WTC11 (cell line): Measurements from ENCODE around the gene IFT20. TPM values are rescaled to one million over a fixed set of nuclear protein-coding genes. Genes with fewer than 3 reads are reported as not detected.

Experiments
- ATAC-seq: fragments of 200-7000 bp; cut with Tn5 transposase; 2 replicates; pipeline ENCODE4 v1.10.0; 2021; ENCODE audit warnings: mild to moderate bottlenecking, moderate library complexity
- CTCF ChIA-PET: fragments of 300-600 bp; sonication (Branson Sonifier 250); formaldehyde crosslinking; loops from one replicate; lab custom pipeline; 2021; ENCODE audit warnings: antibody characterized with exemption; lab: Charles Lee
- POLR2A ChIA-PET: fragments of 350-600 bp; sonication (Branson Sonifier 250); formaldehyde crosslinking; loops from one replicate; lab custom pipeline; 2021; ENCODE audit warnings: antibody characterized with exemption; lab: Charles Lee
- DNase-seq: peaks from one replicate; pipeline ENCODE4 v3.0.0; 2021; ENCODE audit warnings: low spot score
- H3K27ac Mint-ChIP-seq: 2 replicates; pipeline ENCODE4 v1.8.0; 2021; ENCODE audit warnings: mixed read lengths
- H3K27me3 Mint-ChIP-seq: 2 replicates; pipeline ENCODE4 v1.8.0; 2021; ENCODE audit warnings: low read depth, mild to moderate bottlenecking, moderate library complexity, mixed read lengths
- H3K36me3 Mint-ChIP-seq: 2 replicates; pipeline ENCODE4 v1.8.0; 2021; ENCODE audit warnings: mixed read lengths
- H3K4me1 Mint-ChIP-seq: 2 replicates; pipeline ENCODE4 v1.8.0; 2022; ENCODE audit warnings: mixed read lengths
- H3K4me3 Mint-ChIP-seq: 2 replicates; pipeline ENCODE4 v1.8.0; 2021; ENCODE audit warnings: mild to moderate bottlenecking, moderate library complexity, mixed read lengths
- H3K9me3 Mint-ChIP-seq: 2 replicates; pipeline ENCODE4 v1.8.0; 2021; ENCODE audit warnings: mixed read lengths
- FOXP1 ChIP-seq: sonication (generic); formaldehyde crosslinking; IDR thresholded peaks from 2 replicates; pipeline ENCODE4 v1.8.0; 2022; ENCODE audit warnings: missing genetic modification reagents, mild to moderate bottlenecking, moderate library complexity, borderline replicate concordance
- FOXP4 ChIP-seq: sonication (generic); formaldehyde crosslinking; IDR thresholded peaks from 2 replicates; pipeline ENCODE4 v1.8.0; 2022; ENCODE audit warnings: mild to moderate bottlenecking, missing genetic modification reagents
- GABPB1 ChIP-seq: sonication (generic); formaldehyde crosslinking; IDR thresholded peaks from 2 replicates; pipeline ENCODE4 v1.8.1; 2023; ENCODE audit warnings: mild to moderate bottlenecking, missing genetic modification reagents
- NFYB ChIP-seq: sonication (generic); formaldehyde crosslinking; conservative IDR thresholded peaks from 2 replicates; pipeline ENCODE4 v1.8.0; 2022; ENCODE audit warnings: low read depth, missing genetic modification reagents
- NR3C1 ChIP-seq: sonication (generic); formaldehyde crosslinking; conservative IDR thresholded peaks from 2 replicates; pipeline ENCODE4 v1.8.1; 2023; ENCODE audit warnings: low read depth, mild to moderate bottlenecking, missing genetic modification reagents
- PRDM15 ChIP-seq: sonication (generic); formaldehyde crosslinking; IDR thresholded peaks from 2 replicates; pipeline ENCODE4 v1.8.0; 2022; ENCODE audit warnings: missing genetic modification reagents
- USF1 ChIP-seq: sonication (generic); formaldehyde crosslinking; IDR thresholded peaks from 2 replicates; pipeline ENCODE4 v1.8.0; 2022; ENCODE audit warnings: mild to moderate bottlenecking, missing genetic modification reagents
- ZNF219 ChIP-seq: sonication (generic); formaldehyde crosslinking; IDR thresholded peaks from 2 replicates; pipeline ENCODE4 v1.8.0; 2023; ENCODE audit warnings: missing genetic modification reagents, mild to moderate bottlenecking, borderline replicate concordance
- ZNF281 ChIP-seq: sonication (generic); formaldehyde crosslinking; IDR thresholded peaks from 2 replicates; pipeline ENCODE4 v1.8.0; 2023; ENCODE audit warnings: mild to moderate bottlenecking, missing genetic modification reagents
- ZNF532 ChIP-seq: fragments of 250-450 bp; sonication (Bioruptor Pico); IDR thresholded peaks from 2 replicates; pipeline ENCODE4 v1.9.0; 2021; ENCODE audit warnings: mild to moderate bottlenecking, borderline replicate concordance
- ZSCAN18 ChIP-seq: fragments of 250-450 bp; sonication (Bioruptor Pico); IDR thresholded peaks from 2 replicates; pipeline ENCODE4 v2.1.2; 2022; ENCODE audit warnings: mild to moderate bottlenecking, moderate library complexity
- total RNA-seq: library from RNA; stranded (reverse); gene quantifications from 3 replicates; pipeline ENCODE4 v1.2.3, GENCODE V29; 2021

Gene IFT20
- total RNA-seq, 1 experiment from 2014 or later = 17.6 TPM

GRCh38 chr17:28379814-28380801 is 44.8 kb upstream of the IFT20 start:
- H3K9me3 Mint-ChIP-seq = no peaks in the 10 kb centered on the region
- H3K27ac Mint-ChIP-seq = no peak overlapping the region
- peak; percentile 95 for TF ChIP-seq GABPB1 (CRISPR knock-in tag)
- TF ChIP-seq USF1 = no peak
- DNase-seq (no peak), ATAC-seq (no peak)
- peaks cover 2% of the 10 kb centered on the region; the same call in 1 of the 2 replicates for H3K36me3 Mint-ChIP-seq
- peaks cover 75% of the 10 kb centered on the region for H3K27me3 Mint-ChIP-seq
- ChIA-PET POLR2A (interaction anchor here (0.7 to 0.9 kb wide), 2 partner anchors 10 to 1304 kb away, joined by 7 read pairs; partner anchors contain the start of gene VTN), CTCF (interaction anchor here (0.6 to 6.9 kb wide), 5 partner anchors 25 to 164 kb away, joined by 3 to 63 read pairs (median 3); no protein-coding TSS in a partner anchor)
- H3K4me3 Mint-ChIP-seq = no peak overlapping the region
- peaks cover 8% of the 10 kb centered on the region for H3K4me1 Mint-ChIP-seq

- Mint-ChIP-seq H3K27ac (no peak overlapping the region), H3K27me3 (peaks cover 46% of the 10 kb centered on the region), H3K36me3 (no peaks in the 10 kb centered on the region), H3K9me3 (no peaks in the 10 kb centered on the region), H3K4me3 (peak overlapping the region; percentile 58), H3K4me1 (peaks cover 21% of the 10 kb centered on the region)
- no peak for TF ChIP-seq ZNF281
- no peak for TF ChIP-seq ZNF219 (CRISPR knock-in tag)
- TF ChIP-seq FOXP4 (CRISPR knock-in tag) = no peak
- DNase-seq (no peak), ATAC-seq (no peak)
- CTCF ChIA-PET = interaction anchor here (1.0 to 1.1 kb wide), 2 partner anchors 44 to 51 kb away, joined by 3 to 4 read pairs; no protein-coding TSS in a partner anchor
- POLR2A ChIA-PET = interaction anchor here (1.4 kb wide), 1 partner anchor 37 kb away, joined by 3 read pairs; the partner anchor contains the start of genes IFT20 and TNFAIP1
Measured at GRCh38 chr17:28372945-28373274, 37.6 kb upstream of the IFT20 start.

GRCh38 chr17:28372203-28372944 is 37.1 kb upstream of the IFT20 start:
- Mint-ChIP-seq H3K9me3 (no peaks in the 10 kb centered on the region), H3K4me3 (peak overlapping the region; percentile 58), H3K27ac (no peak overlapping the region), H3K4me1 (peaks cover 21% of the 10 kb centered on the region), H3K36me3 (no peaks in the 10 kb centered on the region), H3K27me3 (peaks cover 45% of the 10 kb centered on the region)
- no peak for ATAC-seq
- ChIA-PET POLR2A (no interaction called here), CTCF (interaction anchor here (0.6 to 2.4 kb wide), 4 partner anchors 36 to 89 kb away, joined by 4 to 15 read pairs (median 5); partner anchors contain the start of genes IFT20 and TNFAIP1)
- peak; percentile 33 for DNase-seq
- TF ChIP-seq PRDM15 (CRISPR knock-in tag) = peak; percentile 40; the same call in 1 of the 2 replicates
- TF ChIP-seq ZNF532 = no peak
- TF ChIP-seq FOXP1 (CRISPR knock-in tag) = 0 out of 2 replicates have a peak, but pooled peaks have one; percentile 15
- TF ChIP-seq NR3C1 (CRISPR knock-in tag) = 0 out of 2 replicates have a peak, but pooled peaks have one; percentile 74
- no peak for TF ChIP-seq ZSCAN18
- TF ChIP-seq NFYB (CRISPR knock-in tag) = no peak
